ENCODE measurements around the gene GNG14. TPM values are rescaled to one million over a fixed set of nuclear protein-coding genes. Genes with fewer than 3 reads are reported as not detected.

Gene GNG14
- total RNA-seq, 1 donor from 2014 or later, result not detected

DNA sequence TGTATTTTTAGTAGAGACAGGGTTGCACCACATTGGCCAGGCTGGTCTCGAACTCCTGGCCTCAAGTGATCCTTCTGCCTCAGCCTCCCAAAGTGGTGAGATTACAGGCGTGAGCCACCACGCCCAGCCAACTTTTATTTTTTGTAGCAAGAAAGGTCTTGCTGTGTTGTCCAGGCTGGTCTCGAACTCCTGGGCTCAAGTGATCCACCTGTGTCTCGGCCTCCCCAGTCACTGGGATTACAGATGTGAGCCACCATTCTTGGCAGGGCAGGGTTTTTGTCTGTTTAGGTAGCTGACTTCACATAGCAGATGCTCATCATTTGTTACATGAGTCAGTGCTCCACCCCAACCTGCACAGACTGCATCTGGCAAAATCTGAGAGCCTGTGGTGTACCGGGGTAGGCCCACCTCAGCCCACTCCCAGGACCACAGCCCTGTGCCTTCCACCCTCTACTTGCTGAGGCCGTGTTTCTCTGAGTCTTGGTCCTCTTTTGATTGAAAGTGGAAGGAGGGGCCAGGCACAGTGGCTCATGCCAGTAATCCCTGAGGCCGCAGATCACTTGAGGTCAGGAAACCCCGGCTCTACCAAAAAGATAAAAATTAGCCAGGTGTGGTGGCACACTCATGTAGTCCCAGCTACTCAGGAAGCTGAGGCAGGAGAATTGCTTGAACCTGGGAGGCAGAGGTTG lies 40.1 kb downstream of the GNG14 start:
- H3K4me3 Mint-ChIP-seq (ENCODE audit: unreplicated experiment), result no peak overlapping the region
- no peak for DNase-seq (ENCODE audit: low spot score)
- TF ChIP-seq, protein P1, sequence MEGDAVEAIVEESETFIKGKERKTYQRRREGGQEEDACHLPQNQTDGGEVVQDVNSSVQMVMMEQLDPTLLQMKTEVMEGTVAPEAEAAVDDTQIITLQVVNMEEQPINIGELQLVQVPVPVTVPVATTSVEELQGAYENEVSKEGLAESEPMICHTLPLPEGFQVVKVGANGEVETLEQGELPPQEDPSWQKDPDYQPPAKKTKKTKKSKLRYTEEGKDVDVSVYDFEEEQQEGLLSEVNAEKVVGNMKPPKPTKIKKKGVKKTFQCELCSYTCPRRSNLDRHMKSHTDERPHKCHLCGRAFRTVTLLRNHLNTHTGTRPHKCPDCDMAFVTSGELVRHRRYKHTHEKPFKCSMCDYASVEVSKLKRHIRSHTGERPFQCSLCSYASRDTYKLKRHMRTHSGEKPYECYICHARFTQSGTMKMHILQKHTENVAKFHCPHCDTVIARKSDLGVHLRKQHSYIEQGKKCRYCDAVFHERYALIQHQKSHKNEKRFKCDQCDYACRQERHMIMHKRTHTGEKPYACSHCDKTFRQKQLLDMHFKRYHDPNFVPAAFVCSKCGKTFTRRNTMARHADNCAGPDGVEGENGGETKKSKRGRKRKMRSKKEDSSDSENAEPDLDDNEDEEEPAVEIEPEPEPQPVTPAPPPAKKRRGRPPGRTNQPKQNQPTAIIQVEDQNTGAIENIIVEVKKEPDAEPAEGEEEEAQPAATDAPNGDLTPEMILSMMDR (IDR thresholded peaks at IDR 0.05), result no peak
- H3K27me3 Mint-ChIP-seq (ENCODE audit: low read depth), result no peaks in the 10 kb centered on the region
- H3K36me3 Mint-ChIP-seq (ENCODE audit: low read depth), result peaks cover 16% of the 10 kb centered on the region
- H3K9me3 Mint-ChIP-seq (ENCODE audit: low read depth), result no peaks in the 10 kb centered on the region
- peaks cover 25% of the 10 kb centered on the region for H3K4me1 Mint-ChIP-seq (ENCODE audit: low read depth)
- H3K27ac Mint-ChIP-seq (ENCODE audit: unreplicated experiment), result no peak overlapping the region

- Mint-ChIP-seq H3K4me3 (ENCODE audit: unreplicated experiment) (no peak overlapping the region), H3K27ac (ENCODE audit: unreplicated experiment) (no peak overlapping the region), H3K4me1 (ENCODE audit: low read depth) (peaks cover 20% of the 10 kb centered on the region), H3K36me3 (ENCODE audit: low read depth) (peaks cover 16% of the 10 kb centered on the region), H3K27me3 (ENCODE audit: low read depth) (no peaks in the 10 kb centered on the region), H3K9me3 (ENCODE audit: low read depth) (no peaks in the 10 kb centered on the region)
- TF ChIP-seq, protein P1 (IDR thresholded peaks at IDR 0.05), result no peak
- DNase-seq (ENCODE audit: low spot score), result no peak
Measured at GRCh38 chr19:12730064-12730463, 42.3 kb downstream of the GNG14 start.

DNA sequence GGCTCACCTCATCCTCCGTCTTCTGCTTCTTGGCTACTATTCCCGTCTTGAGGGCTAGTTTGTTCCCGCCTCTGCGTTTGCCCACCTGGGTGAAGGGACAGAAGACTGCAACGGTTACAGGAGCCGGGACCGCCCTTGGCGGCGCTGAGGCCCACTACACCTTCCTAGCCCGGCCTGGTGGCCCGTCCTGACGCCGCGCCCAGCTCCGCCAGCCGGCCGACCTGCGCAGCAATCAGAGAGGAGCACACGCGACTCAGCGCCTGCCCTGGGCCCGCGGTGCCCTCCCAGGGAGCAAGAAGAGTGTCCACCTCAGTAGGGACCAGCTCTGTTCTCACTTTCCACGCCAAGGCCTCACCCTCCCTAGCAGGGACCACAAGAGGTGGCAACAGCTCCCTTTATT lies 43.5 kb downstream of the GNG14 start:
- no peak for DNase-seq (ENCODE audit: low spot score)
- Mint-ChIP-seq H3K9me3 (ENCODE audit: low read depth) (no peaks in the 10 kb centered on the region), H3K27me3 (ENCODE audit: low read depth) (no peaks in the 10 kb centered on the region), H3K27ac (ENCODE audit: unreplicated experiment) (no peak overlapping the region), H3K36me3 (ENCODE audit: low read depth) (peaks cover 16% of the 10 kb centered on the region), H3K4me1 (ENCODE audit: low read depth) (peaks cover 21% of the 10 kb centered on the region), H3K4me3 (ENCODE audit: unreplicated experiment) (no peak overlapping the region)
- TF ChIP-seq, protein P1 (IDR thresholded peaks at IDR 0.05), result no peak

- Mint-ChIP-seq H3K27me3 (ENCODE audit: low read depth) (no peaks in the 10 kb centered on the region), H3K9me3 (ENCODE audit: low read depth) (no peaks in the 10 kb centered on the region), H3K4me3 (ENCODE audit: unreplicated experiment) (peak overlapping the region; percentile 92), H3K4me1 (ENCODE audit: low read depth) (peaks cover 40% of the 10 kb centered on the region), H3K36me3 (ENCODE audit: low read depth) (peaks cover 13% of the 10 kb centered on the region), H3K27ac (ENCODE audit: unreplicated experiment) (peak overlapping the region; percentile 95)
- TF ChIP-seq, protein P1 (IDR thresholded peaks at IDR 0.05), result peak; percentile 65
- no peak for DNase-seq (ENCODE audit: low spot score)
Measured at GRCh38 chr19:12733369-12734214, 45.8 kb downstream of the GNG14 start.

- H3K9me3 Mint-ChIP-seq (ENCODE audit: low read depth), result no peaks in the 10 kb centered on the region
- DNase-seq (ENCODE audit: low spot score), result no peak
- TF ChIP-seq, protein P1 (IDR thresholded peaks at IDR 0.05), result no peak
- H3K4me1 Mint-ChIP-seq (ENCODE audit: low read depth), result peaks cover 40% of the 10 kb centered on the region
- no peaks in the 10 kb centered on the region for H3K27me3 Mint-ChIP-seq (ENCODE audit: low read depth)
- H3K36me3 Mint-ChIP-seq (ENCODE audit: low read depth), result peaks cover 6% of the 10 kb centered on the region
- peak within 1 kb of the TSS; percentile 100 for H3K4me3 Mint-ChIP-seq (ENCODE audit: unreplicated experiment)
- peak within 1 kb of the TSS; percentile 99 for H3K27ac Mint-ChIP-seq (ENCODE audit: unreplicated experiment)
Measured at GRCh38 chr19:12736995-12737834, 49.4 kb downstream of the GNG14 start, which contains the start of gene GET3. GET3 (plus strand) TSS chr19:12737497; CDS start chr19:12737506, 9 bp downstream.

Measured in chondrocyte (in vitro differentiated cells).